Fibroblast of lung (primary cell): Measurements from ENCODE around the gene GAS2L1. TPM values are rescaled to one million over a fixed set of nuclear protein-coding genes. Genes with fewer than 3 reads are reported as not detected.

ENCODE experiments used
- DNase-seq, 2 donors: peaks; one replicate each; pipeline versions ENCODE4 v3.0.0 to v3.0.0-alpha.2; 2010; ENCODE audit warnings: low read depth in 2 of 2
- H2AFZ ChIP-seq: 2 replicates; pipeline ENCODE4 v1.5.1; 2012; ENCODE audit warnings: low read length, control low read depth, inconsistent platforms
- H3K27ac ChIP-seq: 2 replicates; pipeline ENCODE4 v1.5.1; 2011; ENCODE audit warnings: low read length, control low read depth; ENCODE audit not compliant: insufficient read depth
- H3K27me3 ChIP-seq: 2 replicates; pipeline ENCODE4 v1.5.1; 2011; ENCODE audit warnings: mild to moderate bottlenecking, low read length; ENCODE audit not compliant: control insufficient read depth, insufficient read depth
- H3K36me3 ChIP-seq: 2 replicates; pipeline ENCODE4 v1.5.1; 2011; ENCODE audit warnings: low read length; ENCODE audit not compliant: control insufficient read depth, insufficient read depth
- H3K4me1 ChIP-seq: 2 replicates; pipeline ENCODE4 v1.5.1; 2011; ENCODE audit warnings: low read length; ENCODE audit not compliant: control insufficient read depth, insufficient read depth; ENCODE audit errors: extremely low read depth
- H3K4me2 ChIP-seq: 2 replicates; pipeline ENCODE4 v1.5.1; 2011; ENCODE audit warnings: low read length, control low read depth; ENCODE audit not compliant: insufficient read depth; ENCODE audit errors: extremely low read depth
- H3K4me3 ChIP-seq, 4 experiments: fragments of 200-600 bp in 1 of 4; sonication (generic) in 1 of 4; replicated peaks in 1 of 4; 2 replicates each; pipeline ENCODE4 v1.5.1; 2011 to 2016; ENCODE audit warnings: low read length in 4 of 4, low read depth in 3 of 4, mild to moderate bottlenecking in 3 of 4, control low read depth in 2 of 4, inconsistent platforms in 1 of 4, mixed read lengths in 1 of 4; ENCODE audit not compliant: insufficient read depth in 1 of 4; ENCODE audit errors: control extremely low read depth in 1 of 4
- H3K79me2 ChIP-seq: 2 replicates; pipeline ENCODE4 v1.5.1; 2012; ENCODE audit warnings: mild to moderate bottlenecking, low read length, inconsistent platforms; ENCODE audit not compliant: control insufficient read depth, insufficient read depth
- H3K9ac ChIP-seq: 2 replicates; pipeline ENCODE4 v1.5.1; 2011; ENCODE audit warnings: mild to moderate bottlenecking, low read length, control low read depth; ENCODE audit not compliant: insufficient read depth
- H3K9me3 ChIP-seq: 2 replicates; pipeline ENCODE4 v1.5.1; 2012; ENCODE audit warnings: low read depth, low read length; ENCODE audit not compliant: control insufficient read depth, insufficient read depth
- H4K20me1 ChIP-seq: 2 replicates; pipeline ENCODE4 v1.5.1; 2011; ENCODE audit warnings: low read length; ENCODE audit not compliant: control insufficient read depth, insufficient read depth; ENCODE audit errors: extremely low read depth
- CTCF ChIP-seq, 2 donors: IDR thresholded peaks in 1 of 2; conservative IDR thresholded peaks in 1 of 2; 1 replicate in 1 of 2; 2 replicates in 1 of 2; pipeline ENCODE4 v1.5.1; 2011 to 2012; ENCODE audit warnings: low read length in 2 of 2, control low read depth in 1 of 2, inconsistent platforms in 1 of 2, low read depth in 1 of 2, mild to moderate bottlenecking in 1 of 2
- EZH2 ChIP-seq: IDR thresholded peaks from 2 replicates; pipeline ENCODE4 v1.5.1; 2012; ENCODE audit warnings: low read length, control low read depth, mild to moderate bottlenecking; ENCODE audit errors: missing control alignments
- polyA plus RNA-seq, 2 donors: library from polyadenylated mRNA; depleted of rRNA in 1 of 2; stranded (reverse) in 1 of 2; unstranded in 1 of 2; fragments of >200 nt; gene quantifications; 2 replicates each; pipeline ENCODE4 v1.2.1, GENCODE V29; 2011 to 2012; ENCODE audit warnings: missing spikeins in 1 of 2
- total RNA-seq: library from RNA; depleted of rRNA; stranded (reverse); fragments of >200 nt; gene quantifications from 2 replicates; pipeline ENCODE4 v1.2.1, GENCODE V29; 2014

The GAS2L1 gene
- total and polyA plus RNA-seq, 2 donors (not counting 1 experiment from before 2014, with no cell fraction given): 5.4 to 8.9 TPM

DNA sequence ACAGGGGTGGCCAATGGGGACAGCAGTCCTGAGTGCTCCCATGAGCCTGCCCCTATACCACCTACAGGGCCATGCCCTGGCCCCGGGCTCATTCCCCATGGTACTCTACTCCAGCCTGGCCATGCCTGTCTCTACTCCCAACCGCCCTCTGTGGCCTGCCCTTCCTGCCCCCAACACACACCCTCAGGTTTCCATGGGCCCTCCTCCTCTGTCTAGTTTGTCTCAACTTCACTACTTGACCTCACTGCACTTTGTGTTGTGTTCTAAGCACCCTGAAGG lies 35.3 kb downstream of the GAS2L1 start:
- Histone ChIP-seq H4K20me1 (no peaks in the 10 kb centered on the region), H3K9ac (no peak overlapping the region), H3K4me2 (no peak overlapping the region), H3K27ac (no peak overlapping the region), H3K79me2 (no peaks in the 10 kb centered on the region), H3K9me3 (no peaks in the 10 kb centered on the region), H3K4me1 (peaks cover 3% of the 10 kb centered on the region), H2AFZ (no peak overlapping the region), H3K36me3 (peaks cover 34% of the 10 kb centered on the region), H3K4me3 (no peak overlapping the region), H3K27me3 (no peaks in the 10 kb centered on the region)
- TF ChIP-seq EZH2 (no peak), CTCF (conservative IDR thresholded peaks at IDR 0.05 in 1 of 2, IDR thresholded peaks at IDR 0.05 in 1 of 2; ENCODE audit: low read depth in 1 of 2, low read length in 2 of 2) (no peak)
- DNase-seq: no peak

- no peaks in the 10 kb centered on the region for H3K79me2 ChIP-seq
- H4K20me1 ChIP-seq: no peaks in the 10 kb centered on the region
- H3K9me3 ChIP-seq: no peaks in the 10 kb centered on the region
- H3K4me3 ChIP-seq: no peak overlapping the region
- H3K4me2 ChIP-seq: no peak overlapping the region
- peaks cover 34% of the 10 kb centered on the region for H3K36me3 ChIP-seq
- H3K27ac ChIP-seq: no peak overlapping the region
- H3K4me1 ChIP-seq: peaks cover 3% of the 10 kb centered on the region
- no peak for TF ChIP-seq EZH2
- no peak for TF ChIP-seq CTCF (conservative IDR thresholded peaks at IDR 0.05 in 1 of 2, IDR thresholded peaks at IDR 0.05 in 1 of 2; ENCODE audit: low read depth in 1 of 2, low read length in 2 of 2)
- no peak overlapping the region for H2AFZ ChIP-seq
- no peaks in the 10 kb centered on the region for H3K27me3 ChIP-seq
- DNase-seq: no peak
- H3K9ac ChIP-seq: no peak overlapping the region
These were observed 35.7 kb downstream of the GAS2L1 start for GRCh38 chr22:29342177-29342576.

DNA sequence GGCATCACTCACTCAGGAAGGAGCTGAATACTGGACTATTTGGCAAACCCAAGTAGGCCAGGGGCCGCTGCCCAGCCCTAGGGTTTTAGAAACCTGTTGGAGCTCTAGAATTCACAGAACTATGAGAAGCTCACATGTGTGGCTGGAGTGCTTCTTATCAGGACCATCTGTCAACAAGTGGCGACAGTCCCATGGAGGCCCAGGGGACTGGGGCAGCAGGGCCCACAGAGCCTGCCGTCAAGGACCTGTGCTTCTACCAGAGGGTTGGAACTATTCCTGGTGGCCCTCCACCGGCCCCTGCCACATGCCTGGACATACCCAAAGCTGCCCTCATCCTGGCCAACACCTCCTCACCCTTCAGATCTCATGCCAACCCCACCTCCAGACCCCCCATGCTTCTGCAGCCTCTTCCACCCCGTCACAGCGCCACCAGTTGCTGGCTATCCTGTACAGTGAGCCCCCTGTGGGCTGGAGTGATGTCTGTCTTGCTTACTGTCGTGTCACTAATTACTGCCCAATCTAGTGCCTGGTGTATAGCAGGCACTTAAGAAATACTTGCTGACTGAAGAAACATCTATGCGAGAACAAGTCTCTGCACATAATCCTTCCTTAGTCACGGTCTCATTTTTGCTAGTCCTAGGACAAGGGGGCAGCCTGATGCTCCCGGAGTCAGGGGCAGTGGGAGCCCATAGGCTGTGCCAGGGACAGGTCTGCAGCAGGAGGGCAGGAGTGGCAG lies 36.3 kb downstream of the GAS2L1 start:
- no peak overlapping the region for H3K4me3 ChIP-seq
- no peak overlapping the region for H3K9ac ChIP-seq
- no peak overlapping the region for H3K27ac ChIP-seq
- peak in 1 of 2 donors; percentile 6 for DNase-seq
- no peaks in the 10 kb centered on the region for H3K27me3 ChIP-seq
- peaks cover 3% of the 10 kb centered on the region for H3K4me1 ChIP-seq
- no peaks in the 10 kb centered on the region for H3K79me2 ChIP-seq
- H2AFZ ChIP-seq: no peak overlapping the region
- peaks cover 32% of the 10 kb centered on the region for H3K36me3 ChIP-seq
- no peak for TF ChIP-seq CTCF (conservative IDR thresholded peaks at IDR 0.05 in 1 of 2, IDR thresholded peaks at IDR 0.05 in 1 of 2; ENCODE audit: low read depth in 1 of 2, low read length in 2 of 2)
- TF ChIP-seq EZH2: no peak
- H3K9me3 ChIP-seq: no peaks in the 10 kb centered on the region
- H4K20me1 ChIP-seq: no peaks in the 10 kb centered on the region
- H3K4me2 ChIP-seq: no peak overlapping the region
